Brain microvascular endothelial cell (primary cell): ENCODE results near the gene SOX18.

Experiments
- DNase-seq: peaks from one replicate; pipeline ENCODE4 v3.0.0-alpha.2; 2020
- H3K27ac ChIP-seq: fragments of 250-450 bp; sonication (Bioruptor Pico); 2 replicates; pipeline ENCODE4 v1.5.1; 2020; ENCODE audit warnings: mild to moderate bottlenecking, moderate library complexity
- H3K27me3 ChIP-seq: fragments of 250-450 bp; sonication (Bioruptor Pico); replicated peaks from 2 replicates; pipeline ENCODE4 v1.5.1; 2020; ENCODE audit warnings: mild to moderate bottlenecking
- H3K36me3 ChIP-seq: fragments of 250-450 bp; sonication (Bioruptor Pico); replicated peaks from 2 replicates; pipeline ENCODE4 v1.5.1; 2020; ENCODE audit warnings: mild to moderate bottlenecking
- H3K4me3 ChIP-seq: 2 replicates; pipeline ENCODE4 v1.5.1; 2011; ENCODE audit warnings: low read depth, mild to moderate bottlenecking, control low read depth, low read length, moderate library complexity
- in situ Hi-C: cut with HindIII; loops from 2 replicates; pipeline ENCODE4 v1.10.0; 2017; ENCODE audit warnings: low sequenced_read_pairs, low pct_ligation_motif_present
- TF ChIP-seq, protein P1 (sequence below): IDR thresholded peaks from 2 replicates; pipeline ENCODE4 v1.5.1; 2011; ENCODE audit warnings: low read depth, mild to moderate bottlenecking, moderate library complexity, low read length, control low read depth, inconsistent platforms; ENCODE audit errors: missing control alignments

SOX18 gene

DNA sequence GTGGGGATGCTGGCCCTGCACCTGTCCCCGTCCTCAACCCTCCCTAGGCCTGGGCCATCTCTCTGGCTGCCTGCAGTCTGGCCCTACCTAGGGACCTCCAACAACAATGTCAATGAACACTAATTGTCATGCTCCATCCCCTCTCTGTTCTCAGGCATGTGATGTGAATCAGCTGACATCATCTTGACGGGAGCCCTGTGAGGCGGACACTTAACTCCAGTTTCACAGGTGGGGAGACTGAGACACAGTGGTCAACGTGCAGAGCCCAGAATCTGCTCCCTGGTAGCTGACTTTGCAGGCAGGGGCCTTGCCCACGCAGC is 12.8 kb upstream of the SOX18 start:
- Histone ChIP-seq H3K27me3 (no peaks in the 10 kb centered on the region), H3K36me3 (no peaks in the 10 kb centered on the region), H3K4me3 (peak overlapping the region; percentile 80), H3K27ac (peak overlapping the region; percentile 52)
- DNase-seq, result no peak
- TF ChIP-seq, protein P1, sequence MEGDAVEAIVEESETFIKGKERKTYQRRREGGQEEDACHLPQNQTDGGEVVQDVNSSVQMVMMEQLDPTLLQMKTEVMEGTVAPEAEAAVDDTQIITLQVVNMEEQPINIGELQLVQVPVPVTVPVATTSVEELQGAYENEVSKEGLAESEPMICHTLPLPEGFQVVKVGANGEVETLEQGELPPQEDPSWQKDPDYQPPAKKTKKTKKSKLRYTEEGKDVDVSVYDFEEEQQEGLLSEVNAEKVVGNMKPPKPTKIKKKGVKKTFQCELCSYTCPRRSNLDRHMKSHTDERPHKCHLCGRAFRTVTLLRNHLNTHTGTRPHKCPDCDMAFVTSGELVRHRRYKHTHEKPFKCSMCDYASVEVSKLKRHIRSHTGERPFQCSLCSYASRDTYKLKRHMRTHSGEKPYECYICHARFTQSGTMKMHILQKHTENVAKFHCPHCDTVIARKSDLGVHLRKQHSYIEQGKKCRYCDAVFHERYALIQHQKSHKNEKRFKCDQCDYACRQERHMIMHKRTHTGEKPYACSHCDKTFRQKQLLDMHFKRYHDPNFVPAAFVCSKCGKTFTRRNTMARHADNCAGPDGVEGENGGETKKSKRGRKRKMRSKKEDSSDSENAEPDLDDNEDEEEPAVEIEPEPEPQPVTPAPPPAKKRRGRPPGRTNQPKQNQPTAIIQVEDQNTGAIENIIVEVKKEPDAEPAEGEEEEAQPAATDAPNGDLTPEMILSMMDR, result no peak
- in situ Hi-C loops, result no loop called here

DNA sequence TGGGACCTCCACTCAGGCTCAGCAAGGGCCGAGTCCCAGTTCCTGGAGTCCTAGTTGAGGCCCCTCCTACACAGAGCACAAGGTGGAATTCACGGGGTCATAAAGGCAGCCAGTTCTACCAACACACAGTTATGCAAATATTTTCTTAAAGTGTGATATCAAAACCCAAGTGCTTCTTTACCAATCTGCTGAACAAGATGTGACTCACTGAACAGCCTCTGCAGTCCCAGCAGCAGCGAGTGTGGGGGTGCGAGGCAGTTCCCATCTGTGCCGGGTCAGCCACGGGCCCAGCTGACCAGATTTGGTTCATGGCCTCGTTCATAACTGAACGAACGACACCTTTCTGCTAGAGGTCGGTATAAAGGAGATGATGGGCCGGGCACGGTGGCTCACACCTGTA is 9.1 kb upstream of the SOX18 start:
- in situ Hi-C loops, result no loop called here
- TF ChIP-seq, protein P1, result no peak

DNA sequence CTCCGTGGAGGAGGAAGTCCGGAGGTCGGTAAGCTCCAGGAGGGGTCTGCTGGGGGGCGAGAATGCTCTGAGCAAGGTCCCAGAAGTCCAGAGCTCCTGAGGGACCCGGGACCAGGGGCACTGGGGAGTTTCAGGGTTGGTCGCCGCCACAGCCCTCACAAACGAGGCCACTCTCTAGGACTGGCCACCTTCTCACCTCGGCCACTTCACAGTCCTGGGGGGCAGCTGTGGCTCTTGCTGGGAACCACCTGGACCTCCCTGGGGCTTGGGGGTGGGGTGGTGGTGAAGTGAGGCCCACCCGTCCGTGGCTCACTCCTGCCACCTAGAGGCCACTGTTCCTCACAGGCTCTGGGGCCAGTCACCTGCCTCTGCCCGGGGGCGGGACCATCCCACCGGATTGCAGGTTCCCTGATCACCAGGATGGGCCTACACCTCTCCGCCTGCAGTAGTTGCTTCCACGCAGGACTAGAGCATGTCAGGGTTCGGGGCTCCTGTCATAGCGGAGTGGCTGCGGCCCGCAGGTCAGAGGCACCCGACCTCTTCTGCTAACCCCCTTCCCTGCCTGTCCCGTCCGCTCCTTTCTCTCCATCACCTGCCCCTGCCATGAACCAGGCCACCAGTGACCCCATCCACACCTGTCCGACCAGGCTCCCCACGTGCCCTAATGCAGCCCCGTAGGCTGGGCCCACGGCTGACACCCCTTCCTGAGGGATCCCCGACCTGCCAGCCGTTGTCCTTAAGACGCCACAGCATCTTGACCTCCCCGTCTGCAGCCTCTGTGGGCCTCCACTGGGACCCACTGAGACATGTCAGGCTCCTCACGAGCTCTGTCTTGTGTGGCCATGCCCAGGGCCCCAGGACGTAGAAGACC is 8.4 kb upstream of the SOX18 start:
- TF ChIP-seq, protein P1, result peak; percentile 94
- no peaks in the 10 kb centered on the region for H3K36me3 ChIP-seq
- in situ Hi-C loops, result no loop called here
- no peak overlapping the region for H3K27ac ChIP-seq
- no peak overlapping the region for H3K4me3 ChIP-seq
- DNase-seq, result peak; percentile 40
- H3K27me3 ChIP-seq, result no peaks in the 10 kb centered on the region

More for the DNA sequence above, 9.1 kb upstream of the SOX18 start:
- H3K27ac ChIP-seq, result no peak overlapping the region
- no peak overlapping the region for H3K4me3 ChIP-seq
- no peaks in the 10 kb centered on the region for H3K27me3 ChIP-seq
- H3K36me3 ChIP-seq, result no peaks in the 10 kb centered on the region
- DNase-seq, result peak; percentile 73

GRCh38 chr20:64056889-64057627 is 7.6 kb upstream of the SOX18 start:
- TF ChIP-seq, protein P1, result no peak
- Histone ChIP-seq H3K36me3 (no peaks in the 10 kb centered on the region), H3K27me3 (no peaks in the 10 kb centered on the region), H3K4me3 (no peak overlapping the region), H3K27ac (no peak overlapping the region)
- in situ Hi-C loops, result no loop called here
- no peak for DNase-seq

GRCh38 chr20:64056639-64056888 is 7.1 kb upstream of the SOX18 start:
- TF ChIP-seq, protein P1, result no peak
- Histone ChIP-seq H3K27ac (no peak overlapping the region), H3K4me3 (no peak overlapping the region), H3K36me3 (no peaks in the 10 kb centered on the region), H3K27me3 (no peaks in the 10 kb centered on the region)
- in situ Hi-C loops, result no loop called here
- no peak for DNase-seq
